Measurements from ENCODE around the gene TMEM141.

DNA sequence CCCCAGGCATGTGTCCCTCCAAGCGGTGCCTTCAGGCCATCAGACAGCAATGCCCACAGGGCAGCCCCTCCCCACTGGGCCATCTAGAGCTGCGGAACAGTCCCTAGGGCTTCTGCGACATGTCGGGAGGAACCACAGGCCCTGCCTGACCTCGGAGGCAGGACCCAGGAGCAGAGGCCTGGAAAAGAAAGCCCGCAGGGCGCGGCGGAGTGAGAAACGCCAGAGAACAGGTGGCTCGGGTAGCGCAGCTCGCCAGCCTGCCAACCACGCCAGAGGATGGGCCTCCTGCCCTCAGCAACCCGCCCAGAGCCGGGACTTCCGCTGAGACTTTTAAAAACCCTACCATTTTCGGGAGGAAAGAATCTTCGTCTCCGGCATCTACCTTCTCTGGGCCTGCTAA, 33.8 kb upstream of the TMEM141 start:
- TF ChIP-seq SMC3 (conservative IDR thresholded peaks at IDR 0.05; ENCODE audit: poor library complexity) (no peak), EP300 (conservative IDR thresholded peaks at IDR 0.05; ENCODE audit: poor library complexity, severe bottlenecking) (no peak), RAD21 (conservative IDR thresholded peaks at IDR 0.05) (no peak)
- TF ChIP-seq, protein P1, sequence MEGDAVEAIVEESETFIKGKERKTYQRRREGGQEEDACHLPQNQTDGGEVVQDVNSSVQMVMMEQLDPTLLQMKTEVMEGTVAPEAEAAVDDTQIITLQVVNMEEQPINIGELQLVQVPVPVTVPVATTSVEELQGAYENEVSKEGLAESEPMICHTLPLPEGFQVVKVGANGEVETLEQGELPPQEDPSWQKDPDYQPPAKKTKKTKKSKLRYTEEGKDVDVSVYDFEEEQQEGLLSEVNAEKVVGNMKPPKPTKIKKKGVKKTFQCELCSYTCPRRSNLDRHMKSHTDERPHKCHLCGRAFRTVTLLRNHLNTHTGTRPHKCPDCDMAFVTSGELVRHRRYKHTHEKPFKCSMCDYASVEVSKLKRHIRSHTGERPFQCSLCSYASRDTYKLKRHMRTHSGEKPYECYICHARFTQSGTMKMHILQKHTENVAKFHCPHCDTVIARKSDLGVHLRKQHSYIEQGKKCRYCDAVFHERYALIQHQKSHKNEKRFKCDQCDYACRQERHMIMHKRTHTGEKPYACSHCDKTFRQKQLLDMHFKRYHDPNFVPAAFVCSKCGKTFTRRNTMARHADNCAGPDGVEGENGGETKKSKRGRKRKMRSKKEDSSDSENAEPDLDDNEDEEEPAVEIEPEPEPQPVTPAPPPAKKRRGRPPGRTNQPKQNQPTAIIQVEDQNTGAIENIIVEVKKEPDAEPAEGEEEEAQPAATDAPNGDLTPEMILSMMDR (IDR thresholded peaks at IDR 0.05; ENCODE audit: poor library complexity, severe bottlenecking): no peak
